Measurements from ENCODE around the gene TMIGD3. TPM values are rescaled to one million over a fixed set of nuclear protein-coding genes. Genes with fewer than 3 reads are reported as not detected.

Gene TMIGD3
- total RNA-seq, 1 donor = 0.43 TPM

- no peak overlapping the region for H3K4me3 ChIP-seq (ENCODE audit: low read depth, low read length)
- no peak for TF ChIP-seq CTCF (IDR thresholded peaks at IDR 0.05; ENCODE audit: insufficient read depth, low read depth, low read length)
Measured at GRCh38 chr1:111446546-111446945, 56.9 kb downstream of the TMIGD3 start.

GRCh38 chr1:111444031-111444430 lies 59.4 kb downstream of the TMIGD3 start:
- TF ChIP-seq CTCF (IDR thresholded peaks at IDR 0.05; ENCODE audit: insufficient read depth, low read depth, low read length) = no peak
- no peak overlapping the region for H3K4me3 ChIP-seq (ENCODE audit: low read depth, low read length)
- no peak for DNase-seq (ENCODE audit: low read depth)

More at GRCh38 chr1:111446546-111446945, 56.9 kb downstream of the TMIGD3 start:
- no peak for DNase-seq (ENCODE audit: low read depth)

GRCh38 chr1:111442457-111442856 lies 61.0 kb downstream of the TMIGD3 start:
- no peak overlapping the region for H3K4me3 ChIP-seq (ENCODE audit: low read depth, low read length)
- DNase-seq (ENCODE audit: low read depth) = no peak
- TF ChIP-seq CTCF (IDR thresholded peaks at IDR 0.05; ENCODE audit: insufficient read depth, low read depth, low read length) = no peak

GRCh38 chr1:111441573-111442192 lies 61.8 kb downstream of the TMIGD3 start:
- DNase-seq (ENCODE audit: low read depth) = peak; percentile 51
- TF ChIP-seq CTCF (IDR thresholded peaks at IDR 0.05; ENCODE audit: insufficient read depth, low read depth, low read length) = peak; percentile 67
- no peak overlapping the region for H3K4me3 ChIP-seq (ENCODE audit: low read depth, low read length)

- TF ChIP-seq CTCF (IDR thresholded peaks at IDR 0.05; ENCODE audit: insufficient read depth, low read depth, low read length) = no peak
- no peak overlapping the region for H3K4me3 ChIP-seq (ENCODE audit: low read depth, low read length)
- no peak for DNase-seq (ENCODE audit: low read depth)
Measured at GRCh38 chr1:111439461-111440351, 63.7 kb downstream of the TMIGD3 start.

- no peak for TF ChIP-seq CTCF (IDR thresholded peaks at IDR 0.05; ENCODE audit: insufficient read depth, low read depth, low read length)
- peak; percentile 33 for DNase-seq (ENCODE audit: low read depth)
- H3K4me3 ChIP-seq (ENCODE audit: low read depth, low read length) = no peak overlapping the region
Measured at GRCh38 chr1:111436726-111437125, 66.7 kb downstream of the TMIGD3 start.

Small RNA genes within 50 kb of the gene (small RNA-seq; reads per million reads assigned to genes)
- not detected for gene RF00019
- gene RNU6-792P = not detected

Other genes starting within 250 kb of the TMIGD3 start
- not detected in 2 replicates for gene CHIA, start 212.8 kb downstream of the TMIGD3 start, total RNA-seq
- gene OVGP1, start 75.9 kb downstream of the TMIGD3 start, total RNA-seq = 0.64 and 0.86 TPM in 2 replicates
- gene WDR77, start 54.4 kb downstream of the TMIGD3 start, total RNA-seq = 40.9 and 59.2 TPM in 2 replicates
- 261 and 286 TPM in 2 replicates for gene ATP5PB, start 54.2 kb downstream of the TMIGD3 start, total RNA-seq
- under 0.01 TPM in 2 replicates for gene C1orf162, start 29.6 kb downstream of the TMIGD3 start, total RNA-seq
- gene ADORA3, start within 50 bp of the TMIGD3 start, total RNA-seq = not detected in 2 replicates
- gene RAP1A, start 116.2 kb upstream of the TMIGD3 start, total RNA-seq = 13.5 and 25.5 TPM in 2 replicates
- gene INKA2, start 235.8 kb upstream of the TMIGD3 start, total RNA-seq = 4.3 and 4.5 TPM in 2 replicates